IMR-90 (cell line): ENCODE results near the gene HES7.

ENCODE experiments used
- RAD21 ChIP-seq: IDR thresholded peaks from 2 replicates; pipeline ENCODE4 v1.6.1; 2012; ENCODE audit warnings: low read length, improper control_type of control experiment
- TF ChIP-seq, protein P1 (sequence below): conservative IDR thresholded peaks from 2 replicates; pipeline ENCODE4 v1.5.1; 2012; ENCODE audit warnings: mild to moderate bottlenecking, low read depth, low read length, improper control_type of control experiment

DNA sequence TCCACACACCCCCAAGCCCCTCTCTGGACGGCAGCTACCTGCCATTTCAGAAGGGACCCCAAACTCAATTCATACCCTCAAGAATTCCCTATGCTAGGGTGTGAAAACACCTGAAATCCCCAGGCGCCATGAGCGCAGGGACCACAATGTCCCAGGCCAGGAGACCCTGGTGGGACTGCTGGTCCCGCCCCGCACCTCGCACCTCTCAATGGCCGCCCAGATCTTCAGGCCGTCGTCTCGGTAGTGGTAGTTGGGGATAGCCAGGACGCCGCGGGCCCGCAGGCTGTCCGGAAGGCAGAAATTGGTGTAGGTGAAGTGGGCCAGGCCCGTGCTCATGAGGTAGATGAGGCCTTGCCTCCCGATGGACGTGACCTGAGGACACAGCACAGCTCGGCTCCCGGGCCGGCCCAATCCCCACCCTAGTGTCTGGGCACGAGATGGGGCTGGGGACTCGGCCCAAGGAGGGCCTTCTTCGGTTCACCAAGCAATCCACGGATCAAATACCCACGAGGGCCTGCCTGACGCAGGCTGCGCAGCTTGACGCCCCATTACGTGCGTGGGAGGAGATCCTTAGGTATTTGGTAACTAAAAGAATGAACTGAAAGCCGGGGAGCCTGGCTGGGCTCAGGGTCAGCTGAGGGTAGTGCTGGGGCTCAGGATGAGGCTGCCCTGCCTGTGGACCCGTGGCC is 14.8 kb downstream of the HES7 start:
- TF ChIP-seq, protein P1, sequence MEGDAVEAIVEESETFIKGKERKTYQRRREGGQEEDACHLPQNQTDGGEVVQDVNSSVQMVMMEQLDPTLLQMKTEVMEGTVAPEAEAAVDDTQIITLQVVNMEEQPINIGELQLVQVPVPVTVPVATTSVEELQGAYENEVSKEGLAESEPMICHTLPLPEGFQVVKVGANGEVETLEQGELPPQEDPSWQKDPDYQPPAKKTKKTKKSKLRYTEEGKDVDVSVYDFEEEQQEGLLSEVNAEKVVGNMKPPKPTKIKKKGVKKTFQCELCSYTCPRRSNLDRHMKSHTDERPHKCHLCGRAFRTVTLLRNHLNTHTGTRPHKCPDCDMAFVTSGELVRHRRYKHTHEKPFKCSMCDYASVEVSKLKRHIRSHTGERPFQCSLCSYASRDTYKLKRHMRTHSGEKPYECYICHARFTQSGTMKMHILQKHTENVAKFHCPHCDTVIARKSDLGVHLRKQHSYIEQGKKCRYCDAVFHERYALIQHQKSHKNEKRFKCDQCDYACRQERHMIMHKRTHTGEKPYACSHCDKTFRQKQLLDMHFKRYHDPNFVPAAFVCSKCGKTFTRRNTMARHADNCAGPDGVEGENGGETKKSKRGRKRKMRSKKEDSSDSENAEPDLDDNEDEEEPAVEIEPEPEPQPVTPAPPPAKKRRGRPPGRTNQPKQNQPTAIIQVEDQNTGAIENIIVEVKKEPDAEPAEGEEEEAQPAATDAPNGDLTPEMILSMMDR: no peak
- TF ChIP-seq RAD21: no peak
